Measurements from ENCODE around the gene NEO1. TPM values are rescaled to one million over a fixed set of nuclear protein-coding genes. Genes with fewer than 3 reads are reported as not detected.
A peak's percentile ranks its signal among the peaks of the same experiment; 100 is the strongest.

The NEO1 gene
- total RNA-seq, 2 experiments from 2014 or later = 3.4 to 5.4 TPM

- H3K27ac Mint-ChIP-seq = peak overlapping the region; percentile 25
Observed at GRCh38 chr15:73258271-73259108, 206.2 kb downstream of the NEO1 start.

DNA sequence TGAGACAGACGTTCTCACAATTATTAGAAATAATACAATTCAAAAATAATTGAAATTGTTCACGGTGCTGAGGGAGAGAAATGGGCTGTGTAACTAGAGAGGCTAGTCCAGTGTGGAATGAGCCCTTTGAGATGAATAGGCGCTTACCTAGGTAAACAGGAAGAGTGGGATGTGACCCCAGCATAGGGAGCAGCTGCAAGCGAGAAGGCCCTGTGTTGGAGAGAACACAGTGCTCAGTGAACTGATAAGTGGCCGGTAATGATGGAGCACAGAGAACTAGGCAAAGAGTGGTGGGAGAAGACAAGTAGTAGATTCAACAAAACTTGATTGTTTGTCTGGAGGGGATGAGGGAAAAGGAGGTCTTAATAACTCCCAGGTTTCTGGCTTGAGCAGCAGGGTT is 212.6 kb downstream of the NEO1 start:
- Mint-ChIP-seq H3K4me3 (no peak overlapping the region), H3K36me3 (no peaks in the 10 kb centered on the region), H3K4me1 (no peaks in the 10 kb centered on the region), H3K27me3 (no peaks in the 10 kb centered on the region), H3K27ac (no peak overlapping the region), H3K9me3 (ENCODE audit: low read depth) (no peaks in the 10 kb centered on the region)
- ATAC-seq (no peak), DNase-seq (no peak)
- CTCF ChIA-PET = interaction anchor here (1.2 to 7.1 kb wide), 14 partner anchors 9 to 440 kb away, joined by 3 to 110 read pairs (median 5); no protein-coding TSS in a partner anchor

More at GRCh38 chr15:73258271-73259108, 206.2 kb downstream of the NEO1 start:
- Mint-ChIP-seq H3K9me3 (ENCODE audit: low read depth) (no peaks in the 10 kb centered on the region), H3K27me3 (no peaks in the 10 kb centered on the region), H3K4me3 (no peak overlapping the region), H3K36me3 (peaks cover 2% of the 10 kb centered on the region), H3K4me1 (peaks cover 17% of the 10 kb centered on the region)
- CTCF ChIA-PET = interaction anchor here (0.8 to 1.8 kb wide), 7 partner anchors 10 to 21 kb away, joined by 3 to 10 read pairs (median 4); no protein-coding TSS in a partner anchor
- ATAC-seq (peak; percentile 90), DNase-seq (peak; percentile 66)

DNA sequence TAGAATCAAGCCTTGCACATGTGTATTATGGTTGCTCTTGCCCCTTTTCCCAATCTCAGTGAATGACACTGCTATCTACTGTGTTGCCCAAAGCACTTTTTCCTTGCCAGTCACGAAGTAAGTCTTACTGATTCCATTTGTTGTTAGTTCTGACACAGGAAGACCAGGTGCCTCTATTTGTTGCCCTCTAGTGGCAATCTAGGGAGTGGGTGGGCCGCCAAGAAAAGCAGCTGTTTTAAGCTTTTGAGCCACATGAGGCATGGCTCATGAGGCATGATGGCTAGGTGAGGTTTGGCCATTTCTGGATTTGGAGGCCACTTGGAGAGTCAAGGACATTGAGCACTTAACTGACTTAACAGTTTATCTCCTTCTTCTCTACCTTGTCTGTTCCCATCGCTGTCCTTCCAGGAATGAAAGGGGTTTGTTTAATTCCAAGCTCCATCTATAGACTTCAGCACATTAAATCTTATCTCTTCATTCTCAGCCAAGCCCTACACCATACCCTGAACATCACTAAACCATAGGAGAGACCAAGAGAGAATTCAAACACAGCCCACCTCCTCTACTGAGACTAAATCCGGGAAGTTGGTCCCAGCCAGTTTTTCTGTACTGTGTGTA is 213.4 kb downstream of the NEO1 start:
- no peaks in the 10 kb centered on the region for H3K9me3 Mint-ChIP-seq (ENCODE audit: low read depth)
- no peaks in the 10 kb centered on the region for H3K36me3 Mint-ChIP-seq
- CTCF ChIA-PET = interaction anchor here (0.6 to 7.1 kb wide), 22 partner anchors 9 to 666 kb away, joined by 3 to 110 read pairs (median 4); partner anchors contain the start of gene NPTN
- H3K4me3 Mint-ChIP-seq = no peak overlapping the region
- DNase-seq (peak; percentile 74), ATAC-seq (peak; percentile 75)
- H3K27ac Mint-ChIP-seq = no peak overlapping the region
- H3K27me3 Mint-ChIP-seq = no peaks in the 10 kb centered on the region
- H3K4me1 Mint-ChIP-seq = no peaks in the 10 kb centered on the region

GRCh38 chr15:73268457-73268856 is 216.2 kb downstream of the NEO1 start:
- no peak overlapping the region for H3K27ac Mint-ChIP-seq
- no peaks in the 10 kb centered on the region for H3K27me3 Mint-ChIP-seq
- DNase-seq (no peak), ATAC-seq (no peak)
- H3K4me1 Mint-ChIP-seq = peaks cover 2% of the 10 kb centered on the region
- H3K9me3 Mint-ChIP-seq (ENCODE audit: low read depth) = no peaks in the 10 kb centered on the region
- no peak overlapping the region for H3K4me3 Mint-ChIP-seq
- no peaks in the 10 kb centered on the region for H3K36me3 Mint-ChIP-seq
- CTCF ChIA-PET = interaction anchor here (0.6 to 7.1 kb wide), 7 partner anchors 10 to 546 kb away, joined by 3 to 110 read pairs (median 4); no protein-coding TSS in a partner anchor

DNA sequence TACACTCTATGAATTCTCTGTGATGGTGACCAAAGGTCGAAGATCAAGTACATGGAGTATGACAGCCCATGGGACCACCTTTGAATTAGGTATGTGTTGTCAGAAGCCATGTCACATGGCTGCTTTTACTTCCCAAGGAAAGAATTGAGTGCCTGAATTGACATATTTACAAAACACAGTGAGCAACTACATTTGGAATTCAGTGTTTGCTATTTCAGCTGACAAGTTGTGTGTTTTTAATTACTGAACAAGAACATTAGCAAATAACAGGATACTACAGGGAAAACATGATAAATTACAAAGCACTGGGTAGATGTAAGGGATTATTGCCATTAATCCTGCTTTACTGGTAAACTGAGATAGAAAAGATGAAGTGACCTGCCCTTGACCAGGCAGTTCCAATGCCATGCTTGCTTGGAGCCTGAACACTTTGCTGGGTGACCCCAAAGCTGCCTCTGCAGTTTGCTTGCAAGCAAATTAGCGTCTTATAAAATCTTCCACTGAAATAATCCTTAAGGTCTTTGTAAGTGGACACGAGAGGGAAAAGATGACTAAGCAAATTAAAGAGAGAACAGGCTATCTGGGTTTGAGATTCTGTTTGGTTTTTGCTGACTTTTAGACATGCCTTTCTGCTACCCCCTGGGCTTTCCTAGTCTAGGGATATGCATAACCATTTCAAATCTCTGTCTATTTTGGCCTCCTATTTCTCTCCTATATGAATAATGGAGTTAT is 218.3 kb downstream of the NEO1 start:
- no peaks in the 10 kb centered on the region for H3K36me3 Mint-ChIP-seq
- no peak for ATAC-seq
- peaks cover 2% of the 10 kb centered on the region for H3K4me1 Mint-ChIP-seq
- no peak for DNase-seq
- CTCF ChIA-PET = interaction anchor here (8.8 kb wide), 1 partner anchor 29 kb away, joined by 102 read pairs; no protein-coding TSS in a partner anchor
- H3K27ac Mint-ChIP-seq = no peak overlapping the region
- no peaks in the 10 kb centered on the region for H3K27me3 Mint-ChIP-seq
- H3K9me3 Mint-ChIP-seq (ENCODE audit: low read depth) = no peaks in the 10 kb centered on the region
- H3K4me3 Mint-ChIP-seq = no peak overlapping the region

DNA sequence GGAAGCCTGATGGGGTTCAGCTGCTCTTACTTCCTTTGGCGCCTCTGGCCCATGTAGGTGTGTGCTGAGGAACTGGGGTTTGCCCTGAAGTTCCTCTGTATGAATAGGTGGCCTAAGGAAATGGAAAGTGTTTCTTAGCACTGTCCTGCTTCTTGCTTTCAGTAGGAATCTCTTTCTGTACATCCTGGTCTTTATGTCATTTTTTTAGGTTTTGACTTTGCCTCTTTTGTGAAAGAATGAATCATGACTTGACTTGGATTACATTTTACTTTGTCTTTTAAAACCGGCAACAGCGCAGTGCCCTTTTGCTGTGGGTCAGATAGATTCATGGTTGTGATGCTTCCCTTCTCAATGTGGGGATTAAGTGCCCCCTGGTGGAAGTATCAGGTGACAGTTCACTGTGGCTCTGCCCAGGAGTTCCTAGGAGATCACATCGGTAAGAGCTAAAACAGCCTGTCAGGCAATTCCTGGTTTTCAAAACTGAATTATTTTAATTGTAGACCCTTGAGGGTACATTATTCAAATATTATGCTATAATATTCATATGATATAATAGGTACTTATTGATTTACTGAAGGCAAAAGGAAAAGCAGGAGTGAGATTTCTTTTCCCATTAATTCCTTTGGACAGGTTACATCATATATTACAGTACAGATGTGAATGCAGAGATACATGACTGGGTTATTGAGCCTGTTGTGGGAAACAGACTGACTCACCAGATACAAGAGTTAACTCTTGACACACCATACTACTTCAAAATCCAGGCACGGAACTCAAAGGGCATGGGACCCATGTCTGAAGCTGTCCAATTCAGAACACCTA is 221.1 kb downstream of the NEO1 start:
- CTCF ChIA-PET = interaction anchor here (0.8 to 8.8 kb wide), 16 partner anchors 8 to 554 kb away, joined by 3 to 102 read pairs (median 5); no protein-coding TSS in a partner anchor
- H3K27me3 Mint-ChIP-seq = no peaks in the 10 kb centered on the region
- ATAC-seq = peak; percentile 76
- H3K4me1 Mint-ChIP-seq = peaks cover 2% of the 10 kb centered on the region
- DNase-seq = peak; percentile 70
- no peak overlapping the region for H3K27ac Mint-ChIP-seq
- no peak overlapping the region for H3K4me3 Mint-ChIP-seq
- H3K9me3 Mint-ChIP-seq (ENCODE audit: low read depth) = no peaks in the 10 kb centered on the region
- no peaks in the 10 kb centered on the region for H3K36me3 Mint-ChIP-seq

DNA sequence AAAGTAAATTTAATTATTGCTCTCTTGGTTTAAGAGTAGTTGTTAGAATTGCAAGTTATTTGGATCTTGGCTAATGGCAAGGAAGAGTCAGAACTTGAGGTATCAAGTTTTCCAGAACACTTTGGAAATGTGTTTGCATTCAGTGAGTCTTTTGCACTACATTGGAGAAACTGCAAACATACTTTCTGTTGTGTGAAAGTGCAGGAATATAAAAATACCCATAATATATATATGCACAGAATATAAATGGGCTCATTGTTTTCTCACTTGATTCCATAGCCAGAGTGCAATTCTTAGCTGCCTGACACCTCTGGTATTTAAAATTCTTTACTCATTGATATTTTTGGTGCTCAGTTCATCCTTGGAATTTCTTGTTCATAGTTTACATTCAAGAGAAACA is 223.6 kb downstream of the NEO1 start:
- CTCF ChIA-PET = interaction anchor here (0.9 to 8.8 kb wide), 3 partner anchors 10 to 34 kb away, joined by 4 to 102 read pairs (median 13); no protein-coding TSS in a partner anchor
- no peak overlapping the region for H3K4me3 Mint-ChIP-seq
- no peaks in the 10 kb centered on the region for H3K27me3 Mint-ChIP-seq
- peaks cover 2% of the 10 kb centered on the region for H3K4me1 Mint-ChIP-seq
- H3K9me3 Mint-ChIP-seq (ENCODE audit: low read depth) = no peaks in the 10 kb centered on the region
- ATAC-seq (no peak), DNase-seq (no peak)
- no peaks in the 10 kb centered on the region for H3K36me3 Mint-ChIP-seq
- H3K27ac Mint-ChIP-seq = no peak overlapping the region

DNA sequence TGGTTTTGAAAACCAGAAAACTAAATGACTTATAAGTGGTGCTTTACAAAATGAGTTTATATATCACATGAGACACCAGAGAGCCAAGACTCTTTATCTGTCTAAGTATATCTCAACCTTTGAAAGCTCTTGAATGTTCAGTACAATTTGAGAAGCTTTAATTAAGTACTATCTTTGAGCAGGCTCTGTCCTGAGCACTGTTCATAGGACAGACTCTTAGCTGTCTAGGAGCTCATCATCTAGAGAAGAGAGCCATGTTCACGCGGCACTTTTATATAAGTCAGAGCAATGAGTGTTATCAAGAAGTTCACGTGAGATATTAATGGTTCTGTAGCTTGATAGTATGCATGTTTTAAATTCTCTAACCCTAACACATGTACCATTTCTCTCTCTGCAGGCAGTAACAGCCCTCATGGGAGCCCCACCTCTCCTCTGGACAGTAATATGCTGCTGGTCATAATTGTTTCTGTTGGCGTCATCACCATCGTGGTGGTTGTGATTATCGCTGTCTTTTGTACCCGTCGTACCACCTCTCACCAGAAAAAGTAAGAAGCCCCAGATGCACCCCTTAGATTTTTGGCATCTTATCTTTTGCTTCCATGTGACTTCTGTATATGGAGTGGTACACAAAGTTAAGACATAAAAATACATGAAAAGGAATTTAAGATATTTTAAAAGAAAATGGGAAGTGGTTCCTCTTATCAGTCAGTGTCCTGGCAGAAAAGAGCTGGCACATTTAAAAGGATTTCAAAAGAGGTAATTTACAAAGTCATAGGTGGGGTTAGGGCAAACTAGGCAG is 230.5 kb downstream of the NEO1 start:
- Mint-ChIP-seq H3K4me1 (peaks cover 13% of the 10 kb centered on the region), H3K4me3 (no peak overlapping the region), H3K36me3 (no peaks in the 10 kb centered on the region), H3K9me3 (ENCODE audit: low read depth) (no peaks in the 10 kb centered on the region), H3K27ac (no peak overlapping the region), H3K27me3 (no peaks in the 10 kb centered on the region)
- no peak for DNase-seq
- CTCF ChIA-PET = interaction anchor here (0.8 to 1.9 kb wide), 9 partner anchors 9 to 418 kb away, joined by 3 to 7 read pairs (median 3); no protein-coding TSS in a partner anchor
- ATAC-seq = no peak

GRCh38 chr15:73283366-73283962 is 231.2 kb downstream of the NEO1 start:
- peaks cover 13% of the 10 kb centered on the region for H3K4me1 Mint-ChIP-seq
- ATAC-seq = no peak
- CTCF ChIA-PET = interaction anchor here (0.8 to 1.9 kb wide), 6 partner anchors 10 to 417 kb away, joined by 3 to 7 read pairs (median 4); no protein-coding TSS in a partner anchor
- no peak overlapping the region for H3K27ac Mint-ChIP-seq
- H3K4me3 Mint-ChIP-seq = no peak overlapping the region
- H3K9me3 Mint-ChIP-seq (ENCODE audit: low read depth) = no peaks in the 10 kb centered on the region
- no peaks in the 10 kb centered on the region for H3K27me3 Mint-ChIP-seq
- H3K36me3 Mint-ChIP-seq = no peaks in the 10 kb centered on the region
- DNase-seq = no peak

DNA sequence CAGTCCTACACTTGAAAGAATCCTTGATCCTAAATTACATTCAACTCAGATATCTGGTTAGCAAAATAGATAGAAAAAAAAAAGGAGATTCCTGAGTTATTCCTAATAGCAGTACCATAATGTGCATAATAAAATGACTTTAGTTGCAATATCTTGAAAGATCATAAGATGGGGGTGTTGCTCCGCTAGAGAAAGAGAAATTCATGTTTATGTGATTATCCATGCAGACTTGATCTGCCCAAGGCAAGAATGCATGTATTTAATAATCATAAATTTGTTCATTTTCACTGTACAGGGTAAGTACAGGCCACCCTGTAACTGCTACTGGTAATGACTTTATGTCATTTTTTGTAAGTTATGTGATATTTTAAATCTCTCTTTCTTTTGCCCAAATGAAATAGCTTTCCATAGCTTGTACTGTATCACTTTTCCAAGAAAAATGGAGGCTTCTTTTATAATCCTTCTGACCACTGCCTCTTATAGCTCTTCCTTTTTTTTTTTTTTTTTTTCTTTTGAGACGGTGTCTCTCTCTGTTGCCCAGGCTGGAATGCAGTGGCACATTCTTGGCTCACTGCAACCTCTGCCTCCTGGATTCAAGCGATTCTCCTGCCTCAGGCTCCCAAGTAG is 231.9 kb downstream of the NEO1 start:
- CTCF ChIA-PET = interaction anchor here (0.7 to 1.9 kb wide), 8 partner anchors 19 to 421 kb away, joined by 3 to 7 read pairs (median 5); no protein-coding TSS in a partner anchor
- no peaks in the 10 kb centered on the region for H3K9me3 Mint-ChIP-seq (ENCODE audit: low read depth)

GRCh38 chr15:73286311-73286710 is 234.0 kb downstream of the NEO1 start:
- H3K27me3 Mint-ChIP-seq = no peaks in the 10 kb centered on the region
- CTCF ChIA-PET = interaction anchor here (0.9 to 2.0 kb wide), 3 partner anchors 11 to 21 kb away, joined by 3 to 9 read pairs (median 4); no protein-coding TSS in a partner anchor
- H3K9me3 Mint-ChIP-seq (ENCODE audit: low read depth) = no peaks in the 10 kb centered on the region
- no peaks in the 10 kb centered on the region for H3K36me3 Mint-ChIP-seq
- ATAC-seq (no peak), DNase-seq (no peak)
- H3K27ac Mint-ChIP-seq = no peak overlapping the region
- H3K4me3 Mint-ChIP-seq = no peak overlapping the region
- H3K4me1 Mint-ChIP-seq = peaks cover 13% of the 10 kb centered on the region

More for the DNA sequence above, 231.9 kb downstream of the NEO1 start:
- no peak overlapping the region for H3K4me3 Mint-ChIP-seq
- DNase-seq (no peak), ATAC-seq (no peak)
- H3K36me3 Mint-ChIP-seq = no peaks in the 10 kb centered on the region
- no peak overlapping the region for H3K27ac Mint-ChIP-seq
- H3K4me1 Mint-ChIP-seq = peaks cover 13% of the 10 kb centered on the region
- no peaks in the 10 kb centered on the region for H3K27me3 Mint-ChIP-seq

All from activated CD8-positive, alpha-beta memory T cell treated with anti-CD3 and anti-CD28 coated beads, Interleukin-2, amount 10 ng/mL, durations not matched to agents 7 days and 5 days (primary cell).